ENCODE data around the gene ELANE.

DNA sequence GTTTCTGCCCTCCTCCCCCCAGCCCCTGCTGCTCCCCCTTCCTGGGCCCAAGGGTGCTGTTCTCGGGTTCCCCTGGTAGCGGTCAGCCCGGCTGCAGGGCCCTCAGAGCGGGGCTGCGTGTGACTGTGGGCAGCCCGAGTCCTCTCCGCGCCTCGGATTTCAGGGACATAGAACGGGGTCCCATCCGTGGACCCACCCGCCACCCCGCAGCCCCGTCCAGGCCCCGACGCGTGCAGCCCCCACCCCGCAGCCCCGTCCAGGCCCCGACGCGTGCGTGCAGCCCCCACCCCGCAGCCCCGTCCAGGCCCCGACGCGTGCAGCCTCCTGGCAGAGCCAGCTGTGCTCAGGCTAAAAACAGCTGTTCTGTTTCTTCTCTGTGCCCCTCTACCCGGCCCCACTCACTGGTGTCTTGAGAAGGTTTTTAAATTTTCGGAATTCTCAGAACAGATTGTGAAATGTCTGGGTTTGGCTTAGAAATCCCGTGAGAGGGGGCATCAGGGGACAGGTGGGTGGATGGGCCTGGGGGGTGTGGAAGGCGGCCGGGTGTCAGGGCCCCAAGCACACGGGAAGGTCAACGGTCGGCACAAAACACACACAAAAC is 16.8 kb upstream of the ELANE start:
- TF ChIP-seq, protein P1, sequence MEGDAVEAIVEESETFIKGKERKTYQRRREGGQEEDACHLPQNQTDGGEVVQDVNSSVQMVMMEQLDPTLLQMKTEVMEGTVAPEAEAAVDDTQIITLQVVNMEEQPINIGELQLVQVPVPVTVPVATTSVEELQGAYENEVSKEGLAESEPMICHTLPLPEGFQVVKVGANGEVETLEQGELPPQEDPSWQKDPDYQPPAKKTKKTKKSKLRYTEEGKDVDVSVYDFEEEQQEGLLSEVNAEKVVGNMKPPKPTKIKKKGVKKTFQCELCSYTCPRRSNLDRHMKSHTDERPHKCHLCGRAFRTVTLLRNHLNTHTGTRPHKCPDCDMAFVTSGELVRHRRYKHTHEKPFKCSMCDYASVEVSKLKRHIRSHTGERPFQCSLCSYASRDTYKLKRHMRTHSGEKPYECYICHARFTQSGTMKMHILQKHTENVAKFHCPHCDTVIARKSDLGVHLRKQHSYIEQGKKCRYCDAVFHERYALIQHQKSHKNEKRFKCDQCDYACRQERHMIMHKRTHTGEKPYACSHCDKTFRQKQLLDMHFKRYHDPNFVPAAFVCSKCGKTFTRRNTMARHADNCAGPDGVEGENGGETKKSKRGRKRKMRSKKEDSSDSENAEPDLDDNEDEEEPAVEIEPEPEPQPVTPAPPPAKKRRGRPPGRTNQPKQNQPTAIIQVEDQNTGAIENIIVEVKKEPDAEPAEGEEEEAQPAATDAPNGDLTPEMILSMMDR (IDR thresholded peaks at IDR 0.05): no peak
- TF ChIP-seq ZFX (IDR thresholded peaks at IDR 0.05; ENCODE audit: borderline replicate concordance): no peak

Measured in 22Rv1 (cell line).